22Rv1 (cell line): ENCODE results near the gene KIF1C.
"Not testable (repeated sequence)": the region's sequence is repeated elsewhere in the genome, so short reads cannot be mapped to it uniquely, and the experiment has no call there.

Experiments used
- H3K27ac ChIP-seq: fragments of 450-650 bp; 2 replicates; pipeline ENCODE4 v1.5.1; 2017
- CTCF ChIP-seq: fragments of 450-650 bp; IDR thresholded peaks from 2 replicates; pipeline ENCODE4 v1.5.1; 2017; ENCODE audit warnings: mild to moderate bottlenecking
- ZFX ChIP-seq: fragments of 450-650 bp; IDR thresholded peaks from 2 replicates; pipeline ENCODE4 v1.6.1; 2017; ENCODE audit warnings: antibody characterized with exemption, borderline replicate concordance

KIF1C gene

GRCh38 chr17:5027299-5027698, 29.5 kb downstream of the KIF1C start:
- TF ChIP-seq ZFX (no peak), CTCF (no peak)
- no peak overlapping the region for H3K27ac ChIP-seq

GRCh38 chr17:5027916-5028315, 30.2 kb downstream of the KIF1C start:
- no peak overlapping the region for H3K27ac ChIP-seq
- TF ChIP-seq ZFX (no peak), CTCF (no peak)

- H3K27ac ChIP-seq: not testable (repeated sequence)
Measured at GRCh38 chr17:5030168-5030567, 32.4 kb downstream of the KIF1C start.

- TF ChIP-seq CTCF (peak; percentile 75), ZFX (no peak)
- peak overlapping the region; percentile 44 for H3K27ac ChIP-seq
Measured at GRCh38 chr17:5031365-5032082, 33.8 kb downstream of the KIF1C start.

GRCh38 chr17:5032865-5033264, 35.1 kb downstream of the KIF1C start:
- no peak for TF ChIP-seq ZFX
- H3K27ac ChIP-seq: no peak overlapping the region

- no peak overlapping the region for H3K27ac ChIP-seq
- TF ChIP-seq ZFX: no peak
- TF ChIP-seq CTCF: no peak
Measured at GRCh38 chr17:5033352-5034015, 35.7 kb downstream of the KIF1C start.

GRCh38 chr17:5034063-5034462, 36.3 kb downstream of the KIF1C start:
- TF ChIP-seq CTCF (no peak), ZFX (no peak)
- H3K27ac ChIP-seq: no peak overlapping the region

GRCh38 chr17:5034651-5035050, 36.9 kb downstream of the KIF1C start:
- no peak overlapping the region for H3K27ac ChIP-seq
- TF ChIP-seq ZFX (no peak), CTCF (no peak)
